ENCODE measurements around the gene SERINC5.

DNA sequence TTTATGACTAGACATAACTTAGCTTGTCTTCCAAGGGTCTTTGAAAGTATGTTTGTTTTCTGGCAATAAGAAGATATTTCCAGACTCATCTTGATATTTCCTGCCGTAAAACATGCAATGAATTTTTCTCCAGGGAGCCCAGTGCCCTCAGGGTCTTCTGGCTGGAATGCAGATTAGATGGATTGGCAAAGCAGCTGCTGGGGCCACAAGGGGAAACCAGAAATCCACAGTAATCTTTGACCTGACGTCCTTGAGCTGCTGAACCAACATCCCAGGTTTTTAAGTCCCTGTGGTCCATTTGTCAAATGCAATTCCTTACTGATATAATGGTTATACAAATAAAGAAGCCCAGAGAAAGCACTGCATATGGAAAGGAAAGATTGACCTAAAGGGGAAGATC, 127.7 kb downstream of the SERINC5 start:
- no peak for TF ChIP-seq CTCF (IDR thresholded peaks at IDR 0.05)
- no peak for TF ChIP-seq POLR2AphosphoS5 (IDR thresholded peaks at IDR 0.05; ENCODE audit: low read depth, low read length)

Data from Panc1 (cell line).